Measurements from ENCODE around the gene ANTKMT.

Gene ANTKMT

DNA sequence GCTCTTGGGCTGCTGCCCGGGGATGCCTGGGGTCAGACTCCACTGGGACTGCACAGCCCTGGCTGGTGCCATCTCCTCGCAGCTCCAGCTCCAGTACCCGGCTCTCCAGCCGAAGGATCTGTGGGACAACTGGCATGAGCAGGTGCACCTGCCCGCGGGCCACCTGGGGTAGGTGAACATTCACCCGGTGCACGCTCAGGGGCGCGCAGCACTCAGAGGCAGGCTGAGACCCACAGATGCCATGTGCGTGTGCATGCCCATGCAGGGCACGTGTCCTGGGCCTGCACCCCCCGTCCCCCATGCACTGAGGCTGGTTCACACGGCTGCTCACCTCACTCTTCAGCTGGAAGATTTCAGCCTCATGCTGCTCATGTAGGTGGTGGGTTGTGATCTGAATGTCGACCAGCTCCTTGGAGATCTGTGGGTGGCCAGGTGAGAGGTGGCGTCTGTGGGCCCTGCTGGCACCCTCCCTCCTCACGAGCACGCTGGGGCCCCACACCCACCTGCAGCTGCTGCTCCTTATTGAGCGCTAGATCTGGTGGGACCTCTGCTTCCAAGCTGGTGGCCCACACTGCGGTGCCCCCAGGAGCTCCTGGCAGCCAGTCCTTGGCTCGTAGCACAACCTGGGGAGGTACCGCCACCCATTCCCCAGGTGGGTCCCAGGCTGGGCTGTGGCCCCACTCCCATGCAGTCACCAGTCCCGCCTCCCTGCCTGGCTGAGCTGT lies 4.7 kb downstream of the ANTKMT start:
- in situ Hi-C loops (cut with HindIII; ENCODE audit: low sequenced_read_pairs), result no loop called here

DNA sequence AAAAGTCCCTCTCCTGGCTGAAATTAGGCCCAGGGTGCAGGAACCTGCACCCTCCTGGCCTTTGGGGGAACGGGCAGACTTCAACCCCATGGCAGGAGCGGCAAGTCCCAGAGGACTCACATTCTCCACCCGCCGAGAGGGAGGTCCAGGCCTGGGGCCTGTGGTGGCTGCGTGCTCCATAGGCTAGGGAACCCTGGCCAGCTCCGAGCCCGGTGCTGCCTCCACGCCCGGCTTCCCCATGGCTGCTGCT lies 5.2 kb downstream of the ANTKMT start:
- in situ Hi-C loops (cut with HindIII; ENCODE audit: low sequenced_read_pairs), result no loop called here

DNA sequence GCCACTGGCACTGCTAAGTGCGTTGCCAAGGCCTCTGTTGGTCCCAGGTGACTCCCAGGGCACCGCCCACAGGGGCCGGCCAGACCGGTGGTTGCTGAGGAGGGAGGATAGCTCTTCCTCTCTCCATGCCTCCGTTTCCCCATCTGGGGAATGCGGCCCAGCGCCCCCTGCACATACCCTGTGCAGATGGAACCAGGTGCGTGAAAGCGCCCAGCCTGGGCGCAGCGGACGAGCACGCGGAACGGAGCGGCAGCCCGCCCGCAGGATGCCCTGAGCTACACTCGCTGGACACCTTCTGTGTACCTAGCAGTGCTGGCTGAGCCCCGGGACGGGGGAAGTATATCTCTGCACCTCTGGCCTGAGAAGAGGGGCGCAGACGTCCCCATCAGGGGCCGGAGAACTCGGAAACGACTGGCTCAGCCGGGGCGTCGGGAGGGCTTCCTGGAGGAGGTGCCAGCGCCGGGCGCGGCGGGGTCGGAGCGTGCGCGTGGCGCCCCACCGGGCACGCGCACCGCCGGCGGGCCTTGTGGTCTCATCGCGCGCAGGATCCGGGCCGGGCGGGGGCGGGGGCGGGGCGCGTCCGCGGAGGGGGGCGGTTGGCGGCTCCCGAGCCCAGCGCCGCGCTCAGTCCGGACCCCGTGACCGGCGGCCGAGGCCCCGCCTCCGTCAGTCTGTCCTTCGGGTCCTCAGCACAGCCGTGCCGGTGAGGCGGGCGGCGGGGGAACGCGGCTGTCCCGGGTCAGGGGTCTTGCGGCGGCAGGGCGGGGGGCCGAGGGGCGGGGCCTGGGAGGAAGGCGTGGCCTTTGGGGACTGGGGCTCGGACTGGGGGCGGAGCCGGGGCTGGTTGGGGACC lies 5.7 kb downstream of the ANTKMT start, which contains the start of the genes CCDC78 and HAGHL:
Gene CCDC78 (minus strand): TSS at position 6 of the 853 bp plus-strand sequence. CDS start 76 bp downstream, outside the sequence.
Gene HAGHL (plus strand): TSS at position 669 of the 853 bp plus-strand sequence. CDS start 404 bp downstream, outside the sequence.
- in situ Hi-C loops (cut with HindIII; ENCODE audit: low sequenced_read_pairs), result no loop called here

DNA sequence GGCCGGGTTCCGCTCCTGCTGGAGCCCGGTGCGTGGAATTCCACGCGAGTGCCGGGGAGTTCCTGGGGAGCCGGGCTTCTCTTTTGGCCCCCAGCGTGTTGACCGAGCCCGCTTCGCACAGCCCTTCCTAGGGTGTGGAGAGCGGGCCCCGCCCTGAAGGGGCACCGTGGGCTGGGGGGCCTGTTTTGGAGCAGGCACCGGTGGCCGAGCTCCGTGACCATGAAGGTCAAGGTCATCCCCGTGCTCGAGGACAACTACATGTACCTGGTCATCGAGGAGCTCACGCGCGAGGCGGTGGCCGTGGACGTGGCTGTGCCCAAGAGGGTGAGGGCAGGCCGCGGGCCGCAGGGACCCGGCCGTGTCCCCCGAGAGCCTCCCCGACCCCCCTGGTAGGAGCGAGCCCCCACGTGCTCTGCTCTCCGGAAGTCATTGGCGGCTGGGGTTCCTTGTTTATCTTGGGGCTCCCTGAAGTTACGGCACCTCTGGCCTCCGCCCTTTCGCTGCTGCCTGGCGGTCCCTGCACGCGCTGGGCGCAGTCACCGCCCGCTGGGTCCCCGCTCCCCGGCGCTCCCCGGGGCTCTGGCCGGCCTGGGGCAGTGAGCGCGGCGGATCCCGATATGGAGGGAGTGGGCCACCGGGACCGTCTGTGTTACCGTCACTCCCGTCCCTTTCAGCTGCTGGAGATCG lies 6.5 kb downstream of the ANTKMT start:
- in situ Hi-C loops (cut with HindIII; ENCODE audit: low sequenced_read_pairs), result no loop called here

DNA sequence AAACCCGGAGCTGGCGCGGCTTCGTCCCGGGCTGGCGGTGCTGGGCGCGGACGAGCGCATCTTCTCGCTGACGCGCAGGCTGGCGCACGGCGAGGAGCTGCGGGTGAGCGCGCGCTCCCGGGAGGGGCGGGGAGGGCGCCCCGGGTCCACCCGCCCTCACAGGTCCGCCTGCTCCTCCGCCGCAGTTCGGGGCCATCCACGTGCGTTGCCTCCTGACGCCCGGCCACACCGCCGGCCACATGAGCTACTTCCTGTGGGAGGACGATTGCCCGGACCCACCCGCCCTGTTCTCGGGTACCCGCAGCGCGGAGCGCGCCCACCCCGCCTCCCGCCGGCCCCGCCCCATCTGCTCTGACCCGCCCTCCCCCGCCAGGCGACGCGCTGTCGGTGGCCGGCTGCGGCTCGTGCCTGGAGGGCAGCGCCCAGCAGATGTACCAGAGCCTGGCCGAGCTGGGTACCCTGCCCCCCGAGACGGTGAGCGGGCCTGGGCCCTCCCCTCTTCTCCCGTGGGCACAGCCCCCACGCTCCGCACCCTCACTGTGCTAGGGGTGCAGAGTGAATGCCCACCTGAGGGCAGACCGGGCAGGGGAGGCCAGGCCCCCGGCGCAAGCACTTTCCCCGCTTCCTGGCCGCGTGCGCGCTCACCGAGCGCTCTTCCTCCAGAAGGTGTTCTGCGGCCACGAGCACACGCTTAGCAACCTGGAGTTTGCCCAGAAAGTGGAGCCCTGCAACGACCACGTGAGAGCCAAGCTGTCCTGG lies 7.4 kb downstream of the ANTKMT start:
- in situ Hi-C loops (cut with HindIII; ENCODE audit: low sequenced_read_pairs), result no loop called here

DNA sequence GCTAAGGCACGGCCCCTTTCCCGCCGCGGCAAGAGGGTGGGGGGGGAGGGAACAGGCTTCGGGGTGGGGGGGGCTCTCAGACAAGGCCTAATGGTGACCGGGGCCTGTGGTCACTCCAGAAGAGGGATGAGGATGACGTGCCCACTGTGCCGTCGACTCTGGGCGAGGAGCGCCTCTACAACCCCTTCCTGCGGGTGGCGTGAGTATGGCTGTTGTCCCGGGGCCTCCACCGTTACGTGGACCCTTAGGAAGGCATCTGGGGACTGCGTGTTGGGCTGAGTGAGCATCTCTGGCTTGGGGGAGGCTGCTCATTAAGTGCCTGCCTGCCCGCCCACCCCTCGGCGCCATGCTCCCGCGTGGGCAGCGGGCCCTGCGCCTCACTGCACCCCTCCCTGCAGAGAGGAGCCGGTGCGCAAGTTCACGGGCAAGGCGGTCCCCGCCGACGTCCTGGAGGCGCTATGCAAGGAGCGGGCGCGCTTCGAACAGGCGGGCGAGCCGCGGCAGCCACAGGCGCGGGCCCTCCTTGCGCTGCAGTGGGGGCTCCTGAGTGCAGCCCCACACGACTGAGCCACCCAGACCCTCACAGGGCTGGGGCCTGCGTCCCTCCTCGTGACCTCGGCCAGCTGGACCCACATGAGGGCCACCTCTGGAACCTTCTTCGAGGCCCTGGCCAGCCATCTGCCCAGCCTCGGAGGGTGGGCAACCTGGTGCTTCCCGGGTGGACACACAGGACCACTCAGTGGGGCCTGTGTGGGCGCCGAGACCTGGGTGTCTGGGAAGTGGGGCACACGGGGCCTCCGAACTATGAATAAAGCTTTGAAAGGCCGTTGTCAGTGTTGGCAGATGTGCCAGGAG lies 8.2 kb downstream of the ANTKMT start:
- in situ Hi-C loops (cut with HindIII; ENCODE audit: low sequenced_read_pairs), result no loop called here

DNA sequence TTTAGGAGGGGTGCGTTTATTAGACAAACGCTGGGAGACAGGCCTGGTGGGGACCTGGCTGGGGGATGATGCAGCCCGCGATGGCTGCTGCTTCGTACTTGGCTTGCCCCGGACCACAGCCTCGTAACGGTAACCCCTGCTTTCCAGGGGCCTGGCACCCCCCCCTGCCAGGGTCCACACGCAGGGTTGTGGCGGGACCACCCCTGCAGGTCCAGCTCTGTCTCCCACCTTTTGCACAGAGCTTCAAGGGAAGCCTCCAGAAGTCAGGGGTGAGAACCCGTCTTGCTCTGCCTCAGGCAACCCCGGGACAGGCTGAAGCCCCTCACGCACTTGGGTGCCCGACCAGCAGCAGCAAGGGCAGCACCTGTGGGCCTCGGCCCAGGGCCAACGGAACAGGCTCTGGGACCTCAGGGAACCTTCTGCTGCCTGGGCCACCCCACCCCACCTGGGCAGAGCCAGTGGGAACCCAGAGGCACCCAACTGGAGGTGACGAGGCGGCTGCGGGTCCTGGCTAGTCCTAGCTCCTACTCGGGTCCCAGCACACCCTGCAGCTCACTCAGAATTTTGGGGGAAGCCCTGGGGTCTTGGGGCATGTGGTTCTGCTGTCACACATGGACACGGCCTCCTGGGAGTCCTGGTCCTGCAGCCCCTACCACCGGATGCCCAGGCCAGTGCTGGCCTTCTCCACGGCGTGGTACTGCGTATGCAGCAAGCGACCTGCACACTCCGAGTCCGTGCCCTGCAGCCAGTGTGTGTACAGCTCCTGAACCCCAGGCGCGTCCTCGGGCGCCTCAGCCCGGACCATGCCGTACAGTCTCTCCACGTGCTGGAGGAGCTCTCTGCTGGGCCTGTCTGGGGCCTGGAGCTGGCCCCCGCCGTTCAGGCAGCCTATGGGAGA lies 9.1 kb downstream of the ANTKMT start:
- in situ Hi-C loops (cut with HindIII; ENCODE audit: low sequenced_read_pairs), result no loop called here

DNA sequence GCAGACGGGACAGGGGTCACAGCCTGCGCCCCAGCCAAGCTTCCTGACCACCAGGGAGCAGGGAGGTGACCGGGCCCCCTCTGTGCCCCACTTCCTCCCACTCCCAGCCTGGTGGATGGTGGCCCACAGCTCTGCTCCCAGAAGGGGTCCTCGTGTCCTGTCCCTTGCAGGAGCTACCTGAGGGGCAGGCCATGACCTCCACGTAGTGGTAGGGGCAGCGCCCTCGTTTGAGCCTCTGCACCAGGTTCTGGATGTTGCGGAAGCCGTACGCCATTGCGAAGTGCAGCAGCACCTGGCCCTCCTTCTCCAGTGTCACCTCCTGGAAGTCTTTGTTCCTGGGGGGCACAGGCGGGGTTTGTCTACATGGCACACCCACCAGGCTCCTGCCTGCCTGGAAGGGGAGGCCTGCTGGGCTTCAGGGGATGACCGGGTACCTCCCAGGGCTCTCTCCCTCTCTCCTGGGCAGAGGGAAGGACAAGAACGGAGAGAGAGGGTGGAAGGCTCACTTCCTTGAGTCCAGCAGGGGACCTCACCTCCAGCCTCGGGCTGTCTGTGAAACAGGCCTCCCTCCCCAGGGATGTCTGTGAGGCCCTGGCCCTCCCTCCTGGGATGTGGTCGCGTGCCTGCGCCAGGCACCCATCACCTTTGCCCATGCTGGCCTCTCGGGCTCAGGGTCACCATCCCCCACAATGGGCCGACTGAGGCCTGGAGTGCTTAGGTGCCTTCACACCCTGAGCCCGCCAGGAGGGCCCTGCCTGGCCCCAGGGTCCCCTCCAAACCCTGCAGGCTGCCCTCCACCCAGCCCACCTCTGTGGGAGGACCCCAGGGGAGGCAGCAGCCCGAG lies 9.9 kb downstream of the ANTKMT start:
- in situ Hi-C loops (cut with HindIII; ENCODE audit: low sequenced_read_pairs), result no loop called here

DNA sequence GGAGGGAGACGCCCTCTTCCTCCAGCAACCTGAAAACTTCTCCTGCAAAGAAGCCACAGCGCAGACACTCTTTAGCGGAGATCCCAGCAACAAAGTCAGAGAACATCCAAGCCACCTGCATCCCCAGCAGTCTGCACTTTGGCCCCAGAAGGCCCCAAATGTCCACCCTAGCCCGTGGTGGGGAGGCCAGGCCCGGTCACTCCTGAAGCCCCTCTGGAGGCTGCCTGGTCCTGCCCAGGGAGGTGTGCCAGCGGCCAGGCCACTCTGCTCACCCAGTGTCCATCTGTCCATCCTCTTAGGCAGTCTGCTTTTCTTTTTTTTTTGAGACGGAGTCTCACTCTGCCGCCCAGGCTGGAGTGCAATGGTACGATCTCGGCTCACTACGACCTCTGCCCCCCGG lies 11.4 kb downstream of the ANTKMT start:
- in situ Hi-C loops (cut with HindIII; ENCODE audit: low sequenced_read_pairs), result no loop called here

DNA sequence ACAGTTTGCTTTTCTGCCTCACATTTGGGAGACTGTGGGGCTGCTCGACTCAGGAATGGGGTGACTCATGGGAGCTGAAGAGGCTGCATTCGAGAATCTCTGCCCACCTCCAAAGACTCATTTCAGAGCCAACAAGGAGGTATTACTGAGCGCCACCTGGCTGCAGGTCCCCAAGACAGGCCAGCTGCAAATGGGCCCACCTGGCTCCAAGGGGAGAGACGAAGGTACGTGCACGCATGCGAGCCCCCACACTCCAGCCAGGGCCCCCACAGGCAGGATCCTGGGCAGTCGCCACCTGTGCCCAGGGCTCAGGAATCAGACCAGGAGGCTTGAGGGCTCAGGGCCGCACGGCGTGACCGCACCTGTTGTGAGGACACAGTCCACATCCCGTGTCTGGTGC lies 12.0 kb downstream of the ANTKMT start:
- in situ Hi-C loops (cut with HindIII; ENCODE audit: low sequenced_read_pairs), result no loop called here

DNA sequence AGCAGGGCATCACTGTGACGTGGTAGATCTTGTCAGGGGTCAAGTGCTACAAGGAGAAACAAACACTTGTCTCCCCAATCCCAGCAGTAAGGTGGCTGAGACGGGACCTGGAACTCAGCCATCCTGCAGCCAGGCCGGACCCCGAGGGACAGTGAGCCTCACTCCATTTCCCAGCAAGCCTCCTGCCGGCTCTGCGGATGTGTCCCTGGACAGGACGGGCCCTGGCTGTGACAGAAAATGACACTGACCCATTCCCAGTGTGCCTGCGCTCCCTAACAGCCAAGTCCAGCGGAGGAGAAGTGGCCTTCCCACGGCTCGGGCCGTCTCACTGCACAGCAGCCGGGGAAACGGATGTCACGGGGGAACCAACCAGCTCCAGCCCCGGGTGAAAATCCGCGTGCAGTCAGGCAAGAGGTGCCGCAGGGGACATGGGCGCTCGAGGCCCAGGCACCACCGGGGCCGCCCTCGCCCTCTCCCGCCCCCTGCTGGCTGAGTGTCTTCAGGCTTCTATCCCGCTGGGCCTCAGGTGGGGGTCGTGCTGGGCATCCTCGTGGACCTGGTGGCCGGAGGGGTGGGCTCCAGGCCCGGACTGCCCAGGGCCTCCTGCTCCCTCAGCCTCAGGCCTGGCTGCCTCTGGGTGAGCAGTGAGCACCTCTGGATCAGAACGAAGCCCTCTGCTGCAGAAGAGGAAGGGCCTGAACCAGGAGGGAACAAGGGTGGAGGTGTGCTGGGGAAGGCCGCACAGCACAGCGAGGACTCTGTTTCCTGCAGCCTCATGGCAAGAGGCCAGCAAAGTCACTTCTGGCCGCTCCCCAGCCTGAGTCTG lies 12.6 kb downstream of the ANTKMT start:
- in situ Hi-C loops (cut with HindIII; ENCODE audit: low sequenced_read_pairs), result no loop called here

DNA sequence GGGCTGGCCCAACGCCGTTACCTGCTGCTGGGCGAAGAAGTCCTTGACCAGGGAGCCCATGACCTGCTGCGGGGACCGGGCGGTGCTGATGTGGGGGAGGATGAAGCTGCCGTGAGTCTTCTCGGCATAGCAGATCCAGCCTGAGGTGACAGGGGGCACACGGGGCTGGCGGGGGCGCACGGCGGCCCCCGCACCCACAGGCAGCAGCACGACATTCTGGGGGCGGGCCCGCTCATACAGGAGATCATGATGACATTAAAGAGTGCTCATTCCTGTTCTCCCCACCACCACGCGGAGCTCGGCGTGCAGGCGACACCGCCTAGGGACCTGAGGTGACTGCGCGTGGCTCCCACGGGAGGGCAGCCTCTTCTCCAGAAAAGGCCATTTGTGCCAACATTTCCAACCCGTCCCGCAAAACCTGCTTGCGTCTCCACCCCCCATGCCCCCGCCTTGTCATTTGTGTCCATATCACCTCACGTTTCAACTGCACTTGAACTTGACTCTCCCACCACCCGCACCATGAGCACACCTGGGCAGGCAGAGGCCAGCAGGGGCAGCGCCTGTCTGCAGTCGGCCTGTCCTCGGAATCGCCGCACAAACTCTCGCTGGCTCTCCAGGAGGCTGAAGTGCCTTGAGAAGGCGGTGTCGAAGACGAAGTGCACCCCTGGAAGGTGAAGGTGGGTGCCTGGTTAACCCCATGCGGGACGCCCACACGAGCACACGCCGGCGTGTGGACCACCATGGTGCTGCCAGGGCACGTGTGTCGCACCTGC lies 13.4 kb downstream of the ANTKMT start:
- in situ Hi-C loops (cut with HindIII; ENCODE audit: low sequenced_read_pairs), result no loop called here

DNA sequence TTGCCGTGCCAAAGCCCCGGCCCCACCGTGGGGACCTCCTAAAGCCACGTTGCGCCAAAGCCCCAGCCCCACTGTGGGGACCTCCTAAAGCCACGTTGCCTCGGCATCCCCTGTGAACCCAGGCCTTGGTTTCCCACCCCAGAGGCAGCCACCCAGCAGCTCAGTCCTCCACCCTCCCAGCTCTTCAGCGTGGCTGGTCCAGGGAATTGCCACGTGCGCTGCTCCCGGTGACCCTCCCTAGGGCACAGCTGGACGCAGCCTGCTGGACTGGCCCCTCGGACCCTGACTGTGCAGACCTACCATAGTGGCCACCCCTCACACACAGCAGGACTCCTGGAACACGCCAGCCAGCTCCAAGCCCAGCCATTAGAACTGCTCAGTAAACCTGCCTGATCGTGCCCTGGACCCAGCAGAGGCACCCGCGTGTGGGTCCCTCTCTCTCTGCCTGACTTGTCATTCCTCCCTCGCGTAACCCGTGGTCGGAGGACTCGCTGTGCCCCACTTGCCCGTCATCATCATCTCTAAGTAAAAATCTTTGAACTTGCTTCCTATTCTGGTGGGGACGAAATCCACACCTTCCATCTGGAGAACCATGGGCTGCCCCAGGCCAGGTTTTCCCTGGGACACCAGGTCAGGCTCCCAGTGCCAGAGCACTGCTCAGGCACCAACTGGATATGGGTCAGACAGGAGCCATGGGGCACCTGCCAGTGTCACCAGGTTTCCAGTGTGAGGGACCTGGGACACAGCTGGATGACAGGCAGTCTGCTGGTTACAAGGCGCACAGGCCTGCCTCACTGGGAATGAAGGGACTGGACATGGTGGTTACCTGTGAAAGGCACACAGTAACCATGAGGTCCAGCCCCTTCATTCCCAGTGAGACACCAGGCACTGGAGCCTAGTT lies 14.3 kb downstream of the ANTKMT start:
- in situ Hi-C loops (cut with HindIII; ENCODE audit: low sequenced_read_pairs), result no loop called here

DNA sequence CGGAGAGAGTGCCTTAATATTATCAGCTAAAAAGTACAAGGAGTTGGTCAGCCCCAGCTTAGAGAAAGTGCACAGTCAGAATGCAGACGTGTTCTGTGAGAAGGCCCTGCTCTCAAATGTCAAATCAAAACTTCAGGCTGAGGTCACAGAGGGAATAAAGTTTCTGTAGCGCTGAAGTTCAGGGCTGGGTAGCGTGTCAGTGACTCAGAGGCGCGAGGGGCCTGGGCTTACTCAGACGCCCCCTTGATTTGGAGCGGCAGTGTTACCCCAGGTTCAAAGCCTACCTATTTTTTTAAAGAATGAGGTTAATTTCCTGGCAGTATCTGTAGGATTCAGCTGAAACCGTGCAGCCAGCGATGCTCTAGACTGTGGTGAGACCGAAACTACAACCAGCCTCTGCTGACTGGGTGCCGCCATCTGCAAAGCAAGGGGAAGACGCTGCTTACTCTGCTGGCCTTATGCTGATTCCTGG lies 15.1 kb downstream of the ANTKMT start:
- in situ Hi-C loops (cut with HindIII; ENCODE audit: low sequenced_read_pairs), result no loop called here

DNA sequence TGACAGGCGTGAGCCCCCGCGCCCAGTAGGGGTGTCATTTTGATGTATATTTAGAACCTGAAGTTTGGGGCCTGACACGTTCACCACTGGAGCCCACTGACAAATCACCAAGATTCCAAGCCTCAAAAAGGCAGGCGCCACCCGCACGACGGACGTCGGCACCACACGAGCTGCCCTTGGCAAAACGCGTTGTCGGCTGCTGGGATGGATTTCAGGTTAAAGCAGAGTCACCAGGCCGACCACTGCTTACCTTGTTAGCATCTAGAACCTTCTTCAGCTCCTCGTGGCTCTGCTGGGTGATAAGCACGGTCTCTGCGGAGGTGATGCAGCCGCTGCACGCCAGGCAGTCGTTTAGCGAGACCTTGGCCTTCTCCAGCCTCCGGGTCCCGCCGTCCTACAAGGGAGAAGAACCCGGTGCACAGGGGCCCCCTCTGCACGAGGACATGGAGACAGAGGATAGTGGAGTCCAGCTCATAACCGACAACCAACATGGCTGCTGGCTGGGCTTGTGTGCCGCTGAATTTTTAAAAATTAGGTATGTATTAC lies 16.1 kb downstream of the ANTKMT start:
- in situ Hi-C loops (cut with HindIII; ENCODE audit: low sequenced_read_pairs), result no loop called here
